ENCODE results near the gene TRMT61A.
"Not testable (repeated sequence)": the region's sequence is repeated elsewhere in the genome, so short reads cannot be mapped to it uniquely, and the experiment has no call there.

Gene TRMT61A

DNA sequence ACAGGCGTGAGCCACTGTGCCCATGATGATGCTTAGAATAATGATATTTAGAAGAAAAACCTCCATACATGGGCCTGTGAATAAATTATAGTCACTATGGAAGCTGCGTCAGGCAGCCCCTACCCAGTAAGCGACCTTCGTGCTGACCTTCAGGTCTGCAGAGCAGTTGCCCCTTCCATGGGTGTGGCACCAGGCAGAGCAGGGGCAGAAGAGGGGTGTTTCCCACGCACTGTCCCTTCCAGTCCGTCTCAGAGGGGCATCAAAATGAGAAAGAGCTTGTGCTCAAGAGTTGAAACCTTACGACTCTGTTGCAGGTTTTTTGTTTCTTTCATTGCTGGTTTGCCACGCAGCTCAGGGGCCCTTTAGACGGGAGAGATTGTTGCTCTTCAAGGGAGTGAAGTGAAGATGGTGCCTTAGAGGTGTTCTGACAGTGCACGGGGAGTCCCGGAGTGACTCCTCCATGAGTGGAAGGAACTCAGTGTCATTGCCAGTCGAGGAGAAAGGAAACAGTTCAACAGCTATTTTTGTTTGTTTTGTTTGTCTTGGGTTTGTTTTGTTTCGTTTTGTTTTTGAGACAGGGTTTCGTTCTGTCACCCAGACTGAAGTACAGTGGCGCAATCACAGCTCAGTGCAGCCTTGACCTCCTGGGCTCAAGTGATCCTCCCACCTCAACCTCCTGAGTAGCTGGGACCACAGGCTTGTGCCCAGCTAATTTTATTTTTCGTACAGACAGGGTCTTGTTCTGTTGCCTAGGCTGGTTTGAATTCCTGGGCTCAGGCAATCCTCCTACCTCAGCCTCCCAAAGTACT, 20.3 kb upstream of the TRMT61A start:
- TF ChIP-seq, protein P1, sequence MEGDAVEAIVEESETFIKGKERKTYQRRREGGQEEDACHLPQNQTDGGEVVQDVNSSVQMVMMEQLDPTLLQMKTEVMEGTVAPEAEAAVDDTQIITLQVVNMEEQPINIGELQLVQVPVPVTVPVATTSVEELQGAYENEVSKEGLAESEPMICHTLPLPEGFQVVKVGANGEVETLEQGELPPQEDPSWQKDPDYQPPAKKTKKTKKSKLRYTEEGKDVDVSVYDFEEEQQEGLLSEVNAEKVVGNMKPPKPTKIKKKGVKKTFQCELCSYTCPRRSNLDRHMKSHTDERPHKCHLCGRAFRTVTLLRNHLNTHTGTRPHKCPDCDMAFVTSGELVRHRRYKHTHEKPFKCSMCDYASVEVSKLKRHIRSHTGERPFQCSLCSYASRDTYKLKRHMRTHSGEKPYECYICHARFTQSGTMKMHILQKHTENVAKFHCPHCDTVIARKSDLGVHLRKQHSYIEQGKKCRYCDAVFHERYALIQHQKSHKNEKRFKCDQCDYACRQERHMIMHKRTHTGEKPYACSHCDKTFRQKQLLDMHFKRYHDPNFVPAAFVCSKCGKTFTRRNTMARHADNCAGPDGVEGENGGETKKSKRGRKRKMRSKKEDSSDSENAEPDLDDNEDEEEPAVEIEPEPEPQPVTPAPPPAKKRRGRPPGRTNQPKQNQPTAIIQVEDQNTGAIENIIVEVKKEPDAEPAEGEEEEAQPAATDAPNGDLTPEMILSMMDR (IDR thresholded peaks at IDR 0.05; ENCODE audit: low read depth, low read length, missing control alignments) = no peak
- no peak for DNase-seq (ENCODE audit: low read depth)
- no peak overlapping the region for H3K4me3 ChIP-seq (ENCODE audit: low read depth, low read length)

DNA sequence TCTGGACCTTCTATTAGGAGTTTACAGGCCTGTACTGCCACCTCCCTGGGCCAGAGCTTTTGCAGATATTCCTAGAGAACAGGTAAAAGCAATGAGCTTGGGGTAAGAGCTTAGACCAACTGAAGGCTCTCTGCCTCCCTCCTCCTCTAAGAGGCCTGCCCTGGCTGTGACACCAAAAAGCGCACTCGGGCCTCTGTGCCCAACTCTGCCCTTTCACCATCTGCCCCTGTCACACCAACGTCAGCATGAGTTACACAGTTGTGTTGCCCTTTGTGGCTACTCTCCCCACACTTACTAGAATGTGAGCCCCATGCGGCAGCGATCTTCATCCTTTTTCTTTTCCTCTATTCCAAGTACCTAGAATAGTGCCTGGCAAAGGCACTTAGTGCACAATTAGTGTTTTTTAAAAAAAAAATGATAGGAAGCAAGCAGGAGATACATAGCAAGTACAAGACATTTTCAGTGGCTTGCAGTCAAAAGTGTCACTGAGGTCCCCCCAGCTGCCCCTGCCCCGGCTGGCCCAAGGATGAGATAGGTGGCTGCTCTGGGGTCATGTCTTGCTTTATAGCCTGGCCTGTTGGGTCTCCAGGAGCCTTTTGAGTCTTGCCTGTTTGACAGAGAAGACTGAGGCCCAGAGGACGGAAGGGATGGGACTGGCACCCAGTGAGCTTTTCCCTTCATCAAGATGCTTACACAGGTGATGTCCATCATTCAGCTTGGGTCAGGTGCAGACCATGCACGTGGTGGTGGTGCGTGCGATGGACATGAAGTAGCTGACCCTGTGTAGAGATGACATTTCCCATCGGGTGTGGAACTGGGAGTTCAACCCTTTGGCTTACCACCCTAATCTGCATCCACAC, 18.9 kb upstream of the TRMT61A start:
- no peak overlapping the region for H3K4me3 ChIP-seq (ENCODE audit: low read depth, low read length)
- TF ChIP-seq, protein P1 (IDR thresholded peaks at IDR 0.05; ENCODE audit: low read depth, low read length, missing control alignments) = no peak
- no peak for DNase-seq (ENCODE audit: low read depth)

DNA sequence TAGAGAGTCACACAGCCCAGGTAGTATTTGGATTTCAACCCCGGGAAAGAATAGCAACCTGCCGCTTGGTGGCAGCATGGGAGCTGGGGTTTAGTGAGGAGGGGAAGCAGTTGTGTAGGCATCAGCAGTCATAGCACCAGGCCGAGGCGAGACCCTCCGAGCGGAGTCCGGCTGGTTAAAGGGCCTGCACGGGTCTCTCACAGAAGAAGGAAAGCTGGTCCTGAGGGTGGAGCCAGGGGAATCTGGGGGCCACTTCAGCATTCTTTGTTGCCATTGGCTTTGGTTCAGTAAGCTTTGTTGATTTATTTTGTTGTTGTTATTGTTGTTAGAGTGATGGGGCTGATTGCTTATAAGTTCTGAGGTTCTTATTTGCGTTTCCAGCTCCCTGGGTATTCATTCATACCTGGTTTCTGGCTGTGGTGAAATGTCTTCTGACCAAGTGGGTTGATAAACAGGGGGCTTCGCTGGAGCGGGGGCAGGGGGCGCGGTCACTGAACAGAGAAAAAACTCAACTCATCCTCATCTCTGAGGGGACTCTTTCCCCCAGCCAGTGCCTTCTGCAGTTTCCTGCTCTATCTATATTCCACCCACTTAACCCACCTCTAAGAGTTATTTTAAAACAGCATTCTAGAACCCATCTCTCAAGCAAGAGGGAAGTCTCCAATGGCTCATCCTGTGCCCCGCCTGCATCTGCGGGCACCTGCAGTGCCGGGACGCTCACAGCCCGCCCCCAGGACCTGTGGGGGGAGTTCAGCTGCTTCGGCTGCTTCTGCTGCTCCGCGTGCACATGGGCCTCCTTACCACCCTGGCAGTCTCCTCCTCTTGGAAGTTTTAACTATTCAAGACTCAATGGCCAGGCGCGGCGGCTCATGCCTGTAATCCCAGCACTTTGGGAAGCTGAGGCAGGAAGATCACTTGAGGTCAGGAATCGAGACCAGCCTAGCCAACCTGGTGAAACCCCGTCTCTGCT, 18.0 kb upstream of the TRMT61A start:
- TF ChIP-seq, protein P1 (IDR thresholded peaks at IDR 0.05; ENCODE audit: low read depth, low read length, missing control alignments) = no peak
- no peak for DNase-seq (ENCODE audit: low read depth)
- no peak overlapping the region for H3K4me3 ChIP-seq (ENCODE audit: low read depth, low read length)

DNA sequence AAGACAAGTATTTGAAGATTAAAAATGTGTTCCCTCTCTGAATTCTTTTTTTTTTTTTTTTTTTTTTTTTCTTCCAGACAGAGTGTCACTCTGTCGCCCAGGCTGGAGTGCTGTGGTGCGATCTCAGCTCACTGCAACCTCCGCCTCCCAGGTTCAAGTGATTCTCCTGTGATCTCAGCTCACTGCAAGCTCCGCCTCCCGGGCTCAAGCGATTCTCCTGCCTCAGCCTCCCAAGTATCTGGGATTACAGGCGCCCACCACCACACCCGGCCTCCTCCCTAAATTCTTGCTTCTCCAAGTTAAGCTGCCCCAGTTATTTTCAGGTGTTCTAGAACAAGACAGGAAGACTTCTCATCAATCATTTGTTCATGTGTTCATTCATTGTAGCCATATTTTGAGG, 16.8 kb upstream of the TRMT61A start:
- DNase-seq (ENCODE audit: low read depth); H3K4me3 ChIP-seq (ENCODE audit: low read depth, low read length): not testable (repeated sequence)

DNA sequence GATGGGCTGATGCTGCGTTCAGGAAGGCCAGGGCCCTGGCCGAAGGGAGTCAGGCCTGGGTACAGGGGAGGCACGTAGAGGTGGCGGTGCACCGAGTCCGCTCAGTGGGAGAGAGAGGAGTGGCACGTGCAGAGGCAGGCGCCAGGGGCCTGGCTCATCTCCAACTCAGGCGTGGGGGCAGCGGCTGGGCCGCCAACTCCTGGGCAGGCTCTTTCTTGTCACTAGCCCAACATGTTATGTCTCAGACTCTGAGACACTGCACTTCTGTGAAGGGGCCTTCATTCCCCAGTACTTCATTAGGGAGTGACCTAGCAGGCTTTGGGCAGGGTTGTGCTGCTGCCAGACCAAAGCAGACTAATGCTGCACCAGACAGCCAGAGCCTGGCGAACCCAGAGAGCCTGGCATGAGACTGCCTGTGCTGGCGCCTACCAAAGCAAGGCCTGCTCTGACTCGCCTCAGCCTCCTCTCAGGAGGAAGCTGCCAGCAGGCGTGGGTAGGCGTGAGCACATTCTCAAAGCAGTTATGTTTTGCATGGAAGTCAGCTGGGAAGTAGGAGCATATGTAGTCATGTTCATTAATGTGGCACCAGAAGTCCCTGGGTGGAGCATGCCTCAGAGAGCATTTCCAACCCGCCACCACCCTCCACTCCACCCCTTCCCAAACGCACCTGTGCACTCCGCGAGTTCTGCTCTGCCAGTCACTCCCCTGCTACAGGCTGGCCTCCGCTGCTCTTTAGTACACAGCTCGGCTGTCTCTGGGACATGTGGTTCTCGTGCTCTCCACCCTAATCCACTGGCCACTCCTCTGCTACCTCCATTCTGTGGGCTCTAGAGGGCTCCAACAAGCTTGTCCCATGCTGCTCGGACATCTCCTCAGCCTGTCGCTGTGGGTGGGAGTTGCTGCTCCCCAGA, 16.0 kb upstream of the TRMT61A start:
- TF ChIP-seq, protein P1 (IDR thresholded peaks at IDR 0.05; ENCODE audit: low read depth, low read length, missing control alignments) = no peak
- H3K4me3 ChIP-seq (ENCODE audit: low read depth, low read length) = no peak overlapping the region
- no peak for DNase-seq (ENCODE audit: low read depth)

DNA sequence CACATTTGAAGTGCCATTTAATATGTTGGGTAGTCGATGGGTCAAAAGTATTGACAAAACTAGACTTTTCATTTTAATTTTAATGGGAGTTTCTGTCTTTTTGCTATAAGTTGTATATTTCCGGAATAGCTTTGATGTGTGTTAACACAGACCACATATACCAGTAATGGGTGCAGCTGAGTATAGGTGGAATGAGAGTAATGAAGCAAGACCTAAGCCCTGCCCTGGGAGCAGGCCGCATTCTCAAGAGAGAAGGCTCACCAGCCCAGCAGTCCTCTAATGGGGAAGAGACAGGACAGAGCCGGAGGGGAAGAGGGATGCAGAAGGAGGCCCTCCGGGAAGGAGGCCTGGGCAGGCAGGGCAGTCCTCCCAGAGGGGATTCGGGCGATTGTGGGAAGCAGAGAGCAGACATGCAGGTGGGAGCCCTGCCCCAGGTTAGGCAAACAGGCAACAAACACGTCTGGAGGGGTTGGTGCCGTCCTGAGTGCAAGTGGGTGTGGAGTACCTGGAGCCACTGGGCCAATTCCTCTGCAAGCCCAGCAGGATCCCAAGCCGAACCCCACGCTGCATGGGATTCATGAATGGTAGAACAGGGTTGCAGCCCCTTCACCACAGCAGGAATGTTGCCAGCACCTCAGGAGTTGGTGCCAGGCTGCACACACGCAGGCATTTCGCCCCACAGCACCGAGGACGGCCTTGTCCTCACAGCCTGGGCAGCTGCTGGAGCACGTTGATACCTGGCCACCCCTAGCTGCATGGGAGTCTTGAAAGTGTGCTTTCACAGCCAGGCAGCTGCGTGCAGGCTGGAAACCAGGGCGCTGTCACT, 14.2 kb upstream of the TRMT61A start:
- no peak for DNase-seq (ENCODE audit: low read depth)
- no peak overlapping the region for H3K4me3 ChIP-seq (ENCODE audit: low read depth, low read length)
- TF ChIP-seq, protein P1 (IDR thresholded peaks at IDR 0.05; ENCODE audit: low read depth, low read length, missing control alignments) = no peak

Data from GM12864 (cell line).